HPDE6-E6E7 (cell line): ENCODE measurements around the gene PRRC2B.
"Not testable (repeated sequence)": the region's sequence is repeated elsewhere in the genome, so short reads cannot be mapped to it uniquely, and the experiment has no call there.

ENCODE experiments used
- DNase-seq: peaks from one replicate; pipeline ENCODE4 v3.0.0; 2011; ENCODE audit warnings: missing footprints; ENCODE audit errors: extremely low spot score

The PRRC2B gene

DNA sequence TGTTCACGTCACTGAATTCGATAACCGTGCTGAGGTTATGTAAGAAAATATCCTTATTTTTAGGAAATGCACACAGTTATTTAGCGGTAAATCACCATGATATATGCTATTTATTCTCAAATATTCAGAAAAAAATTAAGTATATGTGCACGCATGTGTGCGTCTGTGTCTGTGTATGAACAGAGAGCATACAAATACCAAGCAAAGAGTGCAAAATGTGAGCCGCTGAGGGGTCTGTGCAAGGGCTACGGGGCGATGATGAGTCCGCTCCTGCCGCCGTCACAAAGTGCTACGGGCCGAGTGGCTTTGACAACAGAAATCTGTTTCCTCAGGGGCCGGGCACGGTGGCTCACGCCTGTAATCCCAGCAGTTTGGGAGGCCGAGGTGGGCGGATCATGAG, 144.1 kb downstream of the PRRC2B start:
- no peak for DNase-seq

- DNase-seq = no peak
Measured at GRCh38 chr9:131539223-131539923, 145.5 kb downstream of the PRRC2B start.

DNA sequence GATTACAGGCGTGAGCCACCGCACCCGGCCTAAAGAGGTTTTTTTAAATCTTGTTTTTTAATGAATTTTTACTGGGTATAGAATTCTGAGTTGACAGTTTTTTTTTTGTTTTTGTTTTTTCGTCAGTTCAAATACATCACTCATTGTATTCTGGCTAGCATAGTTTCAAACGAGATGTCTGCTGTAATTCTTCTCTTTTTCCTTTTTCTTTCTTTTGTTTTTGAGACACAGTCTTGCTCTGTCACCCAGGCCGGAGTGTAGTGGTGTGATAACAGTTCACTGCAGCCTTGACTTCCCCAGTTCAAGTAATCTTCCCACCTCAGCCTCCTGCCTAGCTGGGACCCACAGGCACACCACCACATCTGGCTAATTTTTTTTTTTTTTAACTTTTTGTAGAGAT, 149.3 kb downstream of the PRRC2B start:
- DNase-seq = no peak

DNA sequence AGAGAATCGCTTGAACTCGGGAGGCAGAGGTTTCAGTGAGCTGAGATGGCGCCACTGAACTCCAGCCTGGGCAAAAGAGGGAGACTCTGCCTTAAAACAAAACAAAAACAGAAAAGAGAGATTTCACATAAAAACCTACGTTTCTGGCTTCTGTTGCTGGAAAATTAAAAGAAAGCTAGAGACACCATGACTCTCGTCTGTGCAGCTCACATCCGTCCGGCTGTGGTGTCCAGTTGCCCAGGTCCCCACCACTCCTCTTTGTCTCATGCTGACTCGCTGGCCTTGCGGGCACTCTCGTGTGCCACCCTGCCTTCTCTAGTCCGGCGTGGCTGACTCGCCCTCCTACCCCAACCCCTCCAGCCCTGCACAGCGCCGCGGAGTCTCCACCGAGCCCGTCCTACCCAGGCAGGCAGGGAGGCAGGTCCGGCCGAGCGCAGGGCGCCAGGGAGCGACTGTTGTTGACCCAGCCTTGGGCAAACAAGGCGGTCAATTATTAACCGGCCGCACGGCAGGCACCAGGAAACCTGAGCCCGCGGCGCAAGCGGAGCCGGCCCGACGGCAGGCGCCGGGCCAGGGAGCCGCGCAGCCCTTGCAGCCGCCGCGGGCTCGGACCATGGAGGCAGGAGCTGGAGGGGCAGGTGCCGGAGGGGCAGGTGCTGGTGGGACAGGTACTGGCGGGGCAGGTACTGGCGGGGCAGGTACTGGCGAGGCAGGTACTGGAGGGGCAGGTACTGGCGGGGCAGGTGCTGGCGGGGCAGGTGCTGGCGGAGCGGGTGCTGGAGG, 151.3 kb downstream of the PRRC2B start, which contains the start of gene PRRT1B:
Gene PRRT1B, plus strand, starts transcription at position 521 of the 783 bp plus-strand sequence. Its CDS starts 93 bp downstream, at position 614.
- no peak for DNase-seq

GRCh38 chr9:131545786-131546335, 152.0 kb downstream of the PRRC2B start:
- DNase-seq = no peak

DNA sequence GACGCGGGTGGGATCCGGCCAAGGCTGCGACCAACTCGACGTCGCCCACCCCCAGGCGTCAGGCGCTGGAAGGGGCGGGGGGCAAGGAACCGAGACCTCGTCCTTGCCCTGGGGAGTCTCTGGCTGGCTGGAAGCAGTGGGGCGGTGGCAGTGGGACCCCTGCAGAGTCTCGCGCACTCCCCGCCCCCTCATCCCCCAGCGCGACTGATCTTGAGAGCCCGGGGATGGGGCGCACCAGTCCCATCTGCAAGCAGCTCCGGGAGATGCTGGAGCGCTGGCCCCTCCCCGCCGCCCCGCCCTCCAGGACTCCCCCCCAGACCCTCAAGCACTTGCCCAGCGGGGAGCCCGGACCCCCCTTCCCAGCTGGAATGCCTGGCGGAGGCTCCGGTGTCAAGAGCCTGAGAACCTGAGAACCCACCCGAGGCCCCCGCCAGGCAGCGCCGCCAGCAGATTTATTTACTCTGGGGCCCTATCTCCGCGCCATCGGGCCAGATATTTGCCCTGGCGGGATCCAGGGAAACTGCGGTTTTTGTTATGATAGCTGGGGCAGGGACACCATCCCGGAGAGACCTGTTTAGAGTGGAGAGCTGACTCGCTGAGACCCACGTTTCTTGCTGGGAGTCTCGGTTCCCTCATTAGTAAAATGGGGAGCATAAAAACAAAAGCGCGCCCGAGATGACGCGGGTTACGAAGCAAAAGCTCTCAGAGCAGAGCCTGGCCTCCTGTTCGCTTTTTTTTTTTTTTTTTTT, 152.6 kb downstream of the PRRC2B start:
- DNase-seq = no peak

- DNase-seq = not testable (repeated sequence)
Measured at GRCh38 chr9:131549186-131549585, 155.3 kb downstream of the PRRC2B start.
